Measurements from ENCODE around the gene SLC28A1. TPM values are rescaled to one million over a fixed set of nuclear protein-coding genes. Genes with fewer than 3 reads are reported as not detected.
"Not testable (repeated sequence)": the region's sequence is repeated elsewhere in the genome, so short reads cannot be mapped to it uniquely, and the experiment has no call there.

The SLC28A1 gene
- total RNA-seq, 1 donor from 2014 or later, result 64.6 TPM

- ATAC-seq, result no peak
- DNase-seq (ENCODE audit: low spot score), result no peak
Measured at GRCh38 chr15:84907731-84908130, 23.3 kb downstream of the SLC28A1 start.

DNA sequence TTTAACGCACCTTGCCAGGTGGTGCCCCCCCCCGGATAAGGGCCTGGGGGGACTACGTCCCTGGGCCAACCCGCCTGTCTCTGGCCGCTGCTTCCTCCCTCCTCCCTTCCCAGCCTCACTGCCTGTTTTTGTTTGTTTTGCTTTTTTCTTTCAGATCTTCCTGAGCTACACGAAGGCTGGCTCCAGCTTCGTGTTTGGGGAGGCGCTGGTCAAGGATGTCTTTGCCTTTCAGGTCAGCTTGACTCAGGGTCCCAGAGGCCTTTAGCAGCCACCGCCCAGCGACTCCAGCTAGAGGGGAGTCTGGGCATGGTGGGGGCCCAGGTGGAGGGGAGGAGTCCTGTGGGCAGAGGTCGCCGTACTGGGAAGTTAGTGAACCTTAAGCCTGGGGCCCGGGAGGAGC is 24.1 kb downstream of the SLC28A1 start:
- ATAC-seq (no peak), DNase-seq (ENCODE audit: low spot score) (no peak)

DNA sequence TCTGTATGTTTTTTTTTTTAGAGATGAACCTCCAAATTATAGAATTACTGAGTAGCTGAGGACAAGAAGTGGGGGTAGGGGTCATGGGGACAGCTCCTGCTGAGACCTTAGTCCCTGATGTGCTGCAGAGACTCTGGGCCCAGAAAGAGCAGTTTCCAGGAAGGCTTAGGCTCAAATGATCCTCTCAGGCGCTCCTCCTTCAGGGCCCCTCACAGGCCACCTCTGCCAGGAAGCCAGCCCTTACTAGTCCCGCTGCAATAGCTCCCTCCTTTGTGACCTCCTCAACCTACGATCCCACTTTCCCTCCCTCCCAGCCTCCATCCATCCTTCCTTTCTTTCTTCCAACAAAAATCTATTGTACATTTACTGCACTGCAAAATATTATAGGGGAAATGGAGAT is 24.6 kb downstream of the SLC28A1 start:
- ATAC-seq, result no peak
- DNase-seq (ENCODE audit: low spot score), result no peak

DNA sequence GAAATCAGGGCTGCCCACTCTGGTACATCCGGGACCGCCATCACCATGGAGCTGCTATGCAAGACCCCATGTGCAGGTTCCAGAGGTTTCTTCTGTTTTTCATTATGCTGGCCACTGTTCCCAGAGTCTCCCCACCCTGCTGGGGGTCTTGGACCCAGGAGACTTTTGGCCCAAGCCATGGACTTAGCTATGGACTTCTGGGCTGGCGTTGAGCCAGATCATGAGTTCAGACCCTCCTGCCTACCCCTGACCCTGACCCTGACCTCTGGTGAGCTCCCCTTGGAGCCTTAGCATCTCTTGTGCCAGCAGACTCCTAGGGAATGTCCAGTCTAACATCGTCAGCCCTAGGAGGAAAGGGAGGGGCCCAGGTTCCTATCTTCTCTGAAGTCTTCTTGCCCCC is 25.3 kb downstream of the SLC28A1 start:
- ATAC-seq, result no peak
- DNase-seq (ENCODE audit: low spot score), result no peak

GRCh38 chr15:84910928-84911623 is 26.6 kb downstream of the SLC28A1 start:
- peak; percentile 72 for DNase-seq (ENCODE audit: low spot score)
- ATAC-seq, result peak; percentile 57

DNA sequence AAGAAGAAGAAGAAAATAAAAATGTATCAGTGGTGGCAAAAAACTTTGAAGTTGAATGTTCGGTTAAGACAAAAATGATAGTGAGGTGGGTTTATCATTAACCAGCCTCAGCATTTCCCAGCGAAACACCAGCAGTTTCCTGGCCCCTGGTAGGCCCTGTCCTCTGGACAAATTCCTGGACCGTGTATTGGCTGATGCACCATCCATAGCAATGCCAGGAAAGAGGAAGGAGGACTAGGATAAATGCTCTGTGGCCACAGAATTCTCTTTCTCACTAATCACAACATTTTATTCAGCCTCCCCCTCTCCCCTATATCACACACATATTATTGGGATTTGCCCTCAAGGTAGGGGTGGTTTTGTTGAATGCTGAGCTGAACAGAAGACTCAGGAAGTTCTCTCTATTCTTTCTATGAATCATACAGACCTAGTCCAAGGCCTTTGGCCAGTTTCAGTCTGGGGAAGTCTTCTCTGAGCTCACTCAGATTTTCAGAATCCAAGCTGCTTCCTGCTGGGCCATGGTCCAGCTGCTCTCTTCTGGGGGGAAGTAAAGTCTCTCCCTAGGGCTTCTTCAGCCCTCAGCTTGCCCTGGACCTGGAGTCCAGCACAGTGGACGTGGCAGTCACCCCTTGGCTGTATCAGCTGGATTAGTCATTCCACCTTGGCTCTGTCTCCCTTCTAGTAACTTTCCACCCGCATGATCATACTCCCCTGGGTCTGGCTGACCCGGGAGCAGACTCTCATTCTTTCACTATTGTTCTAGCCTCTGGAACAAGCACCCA is 27.6 kb downstream of the SLC28A1 start:
- ATAC-seq (peak; percentile 84), DNase-seq (ENCODE audit: low spot score) (peak; percentile 86)

DNA sequence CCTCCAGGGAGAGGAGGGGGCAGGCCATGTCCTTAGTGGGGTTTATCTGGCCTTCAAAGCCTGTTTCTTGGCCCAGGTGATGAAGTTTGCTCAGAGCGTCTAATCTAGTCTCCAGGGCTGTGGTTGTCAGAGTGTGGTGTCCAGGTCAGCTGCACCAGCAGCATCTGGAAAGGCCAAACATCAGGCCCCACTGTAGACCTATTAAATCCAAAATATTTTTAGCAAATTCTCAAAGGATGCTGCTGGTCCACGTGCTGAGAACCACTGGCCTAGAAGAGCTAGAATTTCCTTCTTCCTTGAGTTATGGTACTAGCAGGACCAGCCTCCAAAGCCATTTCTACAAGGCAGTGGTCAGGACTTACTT is 28.9 kb downstream of the SLC28A1 start:
- no peak for DNase-seq (ENCODE audit: low spot score)
- no peak for ATAC-seq

- ATAC-seq (no peak), DNase-seq (ENCODE audit: low spot score) (no peak)
Measured at GRCh38 chr15:84914351-84914750, 29.9 kb downstream of the SLC28A1 start.

DNA sequence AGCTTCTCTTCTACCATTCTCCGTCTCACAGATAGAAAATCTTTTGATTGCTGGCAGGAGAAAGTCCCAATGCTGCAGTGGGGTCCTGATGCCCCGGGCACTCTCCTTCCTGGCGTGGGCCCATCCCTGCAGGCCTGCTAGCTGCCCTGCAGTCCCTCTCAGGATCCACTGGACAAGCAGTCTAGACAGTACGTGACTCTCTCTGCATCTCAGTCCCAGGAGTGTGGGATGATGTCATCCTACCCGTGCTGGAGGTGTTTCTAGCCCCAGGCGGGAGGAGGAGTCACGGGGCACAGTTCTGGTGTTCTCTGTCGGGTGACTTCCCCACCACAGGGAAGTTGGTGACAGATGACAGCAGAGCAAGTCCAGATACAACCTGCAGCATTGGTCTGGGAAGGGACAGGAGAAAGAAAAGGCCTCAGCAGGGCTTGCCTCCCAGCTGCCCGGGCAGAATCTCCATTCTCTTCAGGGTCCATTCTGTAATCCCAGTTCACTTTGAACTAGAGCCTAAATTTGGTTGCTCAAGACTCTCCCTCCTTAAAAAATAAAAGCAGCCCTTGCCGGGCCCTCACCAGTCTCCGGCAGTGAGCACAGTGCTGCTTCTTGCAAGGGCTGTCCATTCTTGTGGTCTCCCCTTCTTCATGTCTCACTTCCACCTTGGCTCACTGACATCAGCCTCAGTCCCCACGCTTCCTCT is 30.6 kb downstream of the SLC28A1 start:
- ATAC-seq (no peak), DNase-seq (ENCODE audit: low spot score) (no peak)

DNA sequence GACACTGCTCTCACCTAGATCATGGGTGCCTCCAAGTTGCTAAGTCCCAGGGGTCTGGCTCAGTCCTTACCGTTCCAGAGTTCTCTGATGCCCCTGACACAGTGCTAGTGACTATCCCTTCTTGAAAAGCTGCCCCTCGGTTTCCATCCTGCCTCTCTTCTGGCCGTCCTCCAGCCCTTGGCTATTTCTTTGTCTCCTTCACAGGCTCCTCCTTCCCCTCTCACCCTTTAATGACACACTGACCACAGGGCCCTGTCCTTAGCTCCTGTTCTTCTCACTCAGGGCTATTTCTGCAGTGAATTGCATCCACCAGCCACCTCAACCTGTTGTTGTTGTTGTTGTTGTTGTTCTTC is 31.1 kb downstream of the SLC28A1 start:
- no peak for DNase-seq (ENCODE audit: low spot score)
- no peak for ATAC-seq

- DNase-seq (ENCODE audit: low spot score), result no peak
Measured at GRCh38 chr15:84917452-84917851, 33.0 kb downstream of the SLC28A1 start.

GRCh38 chr15:84919106-84919667 is 34.7 kb downstream of the SLC28A1 start:
- ATAC-seq (no peak), DNase-seq (ENCODE audit: low spot score) (no peak)

More at GRCh38 chr15:84917452-84917851, 33.0 kb downstream of the SLC28A1 start:
- no peak for ATAC-seq

DNA sequence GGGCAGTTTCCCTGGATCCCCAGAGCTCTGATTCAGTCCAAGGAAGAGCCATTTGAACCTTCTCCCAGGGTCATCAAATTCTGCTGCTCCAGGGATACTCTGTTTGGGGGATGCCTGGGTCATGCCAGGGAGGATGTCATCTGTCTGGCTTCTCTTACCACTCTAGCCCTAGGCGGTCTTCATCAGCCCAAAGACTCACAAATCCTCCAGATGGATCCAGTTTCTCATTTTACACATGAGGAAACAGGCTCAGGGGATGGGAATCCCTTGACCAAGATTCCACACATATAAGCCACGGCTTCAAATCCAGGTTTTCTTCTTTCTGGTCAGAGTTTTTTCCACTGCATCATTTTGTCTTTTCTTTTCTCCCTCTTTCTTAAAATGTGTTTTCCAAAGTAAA is 36.7 kb downstream of the SLC28A1 start:
- DNase-seq (ENCODE audit: low spot score), result no peak
- no peak for ATAC-seq

GRCh38 chr15:84922530-84922929 is 38.1 kb downstream of the SLC28A1 start:
- DNase-seq (ENCODE audit: low spot score), result no peak
- no peak for ATAC-seq

DNA sequence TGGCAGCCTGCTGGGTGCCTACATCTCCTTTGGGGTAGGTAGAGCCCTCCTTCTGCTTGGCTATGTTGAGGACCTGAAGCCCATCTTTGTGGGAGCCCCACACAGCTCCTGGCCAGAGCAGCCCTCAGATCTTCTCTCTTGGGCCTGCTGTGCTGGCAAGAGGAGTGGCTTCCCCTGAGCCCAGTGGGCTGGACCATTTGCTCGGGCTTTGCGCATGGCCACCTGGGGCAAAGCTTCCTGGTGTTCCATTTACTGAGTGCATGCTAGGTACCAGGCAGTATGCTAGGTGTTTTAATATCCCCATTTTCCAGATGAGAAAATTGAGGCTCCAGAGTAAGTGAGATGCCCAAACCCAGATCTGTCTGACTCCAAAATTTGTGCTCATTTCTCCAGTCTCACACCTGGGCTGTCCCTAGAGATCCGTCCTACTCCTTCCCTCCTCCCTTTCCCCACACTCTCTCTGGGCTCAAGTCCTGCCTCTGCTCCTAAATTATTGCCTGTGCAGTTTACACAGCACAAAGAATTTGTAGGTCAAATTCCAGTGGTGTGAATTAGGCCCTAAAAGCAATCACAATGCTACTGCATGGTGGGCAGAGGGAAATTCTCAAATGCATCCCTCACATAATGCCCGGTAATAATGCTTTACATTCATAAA is 39.7 kb downstream of the SLC28A1 start:
- ATAC-seq (peak; percentile 63), DNase-seq (ENCODE audit: low spot score) (no peak)

DNA sequence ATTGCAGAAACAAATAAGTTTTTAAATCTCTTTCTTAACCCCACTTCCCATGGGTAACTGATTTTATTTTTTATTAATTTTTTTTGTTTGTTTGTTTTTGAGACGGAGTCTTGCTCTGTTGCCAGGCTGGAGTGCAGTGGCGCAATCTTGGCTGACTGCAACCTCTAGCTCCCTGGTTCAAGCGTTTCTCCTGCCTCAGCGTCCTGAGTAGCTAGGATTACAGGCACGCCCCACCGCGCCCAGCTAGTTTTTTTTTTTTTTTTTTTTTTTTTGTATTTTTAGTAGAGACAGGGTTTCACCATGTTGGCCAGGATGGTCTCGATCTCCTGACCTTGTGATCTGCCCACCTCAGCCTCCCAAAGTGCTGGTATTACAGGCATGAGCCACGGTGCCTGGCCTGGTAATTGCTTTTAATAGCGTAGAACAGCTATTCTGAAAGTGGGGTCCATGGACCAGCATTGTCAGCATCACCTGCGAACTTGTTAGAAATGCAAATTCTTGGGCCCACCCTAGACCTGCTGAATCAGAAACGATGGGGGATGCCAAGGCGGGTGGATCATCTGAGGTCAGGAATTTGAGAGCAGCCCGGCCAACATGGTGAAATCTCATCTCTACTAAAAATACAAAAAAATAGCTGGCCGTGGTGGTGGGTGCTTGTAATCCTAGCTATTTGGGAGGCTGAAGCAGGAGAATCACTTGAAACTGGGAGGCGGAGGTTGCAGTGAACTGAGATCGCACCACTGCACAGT is 40.5 kb downstream of the SLC28A1 start:
- ATAC-seq, result not testable (repeated sequence)
- peak; percentile 66 for DNase-seq (ENCODE audit: low spot score)

GRCh38 chr15:84925906-84926305 is 41.4 kb downstream of the SLC28A1 start:
- no peak for DNase-seq (ENCODE audit: low spot score)
- no peak for ATAC-seq

DNA sequence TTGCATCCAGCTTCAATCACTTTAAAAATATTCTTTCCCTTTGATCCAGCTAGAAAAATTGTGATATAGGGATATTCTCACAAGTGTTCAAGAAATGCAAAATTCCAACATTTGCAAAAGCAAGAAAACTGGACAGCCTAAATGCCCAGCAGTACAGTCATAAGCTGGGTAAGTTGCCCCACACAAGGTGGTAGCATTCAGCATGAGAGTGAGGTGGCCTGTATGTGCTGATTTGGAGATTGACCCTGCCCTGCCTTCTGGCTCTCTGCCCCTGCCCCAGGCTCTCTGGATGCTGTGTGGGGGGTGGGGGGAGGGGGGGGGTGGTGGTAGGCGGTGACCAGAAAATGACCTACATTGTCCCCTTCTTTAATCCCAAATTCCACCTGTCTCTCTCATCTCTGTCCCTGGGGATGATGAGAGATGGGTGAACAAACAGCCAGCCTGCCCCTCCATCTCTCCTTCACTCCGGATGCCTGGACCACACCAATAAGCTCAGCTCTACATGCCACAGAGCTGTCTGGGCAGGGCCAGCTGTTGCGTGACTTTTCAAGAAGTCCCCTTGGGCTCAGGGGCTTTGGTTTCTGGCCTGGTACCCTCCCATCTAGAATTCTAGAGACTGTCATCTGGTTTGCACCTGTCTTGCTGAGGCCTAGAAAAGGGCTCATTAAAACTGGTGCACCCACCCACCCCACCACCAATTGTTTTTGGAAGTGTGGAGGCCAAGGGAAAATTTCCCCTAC is 42.2 kb downstream of the SLC28A1 start:
- DNase-seq (ENCODE audit: low spot score) (no peak), ATAC-seq (no peak)

GRCh38 chr15:84928843-84929168 is 44.3 kb downstream of the SLC28A1 start:
- ATAC-seq (no peak), DNase-seq (ENCODE audit: low spot score) (no peak)
